Measurements from ENCODE around the gene LMAN1L.

LMAN1L gene

DNA sequence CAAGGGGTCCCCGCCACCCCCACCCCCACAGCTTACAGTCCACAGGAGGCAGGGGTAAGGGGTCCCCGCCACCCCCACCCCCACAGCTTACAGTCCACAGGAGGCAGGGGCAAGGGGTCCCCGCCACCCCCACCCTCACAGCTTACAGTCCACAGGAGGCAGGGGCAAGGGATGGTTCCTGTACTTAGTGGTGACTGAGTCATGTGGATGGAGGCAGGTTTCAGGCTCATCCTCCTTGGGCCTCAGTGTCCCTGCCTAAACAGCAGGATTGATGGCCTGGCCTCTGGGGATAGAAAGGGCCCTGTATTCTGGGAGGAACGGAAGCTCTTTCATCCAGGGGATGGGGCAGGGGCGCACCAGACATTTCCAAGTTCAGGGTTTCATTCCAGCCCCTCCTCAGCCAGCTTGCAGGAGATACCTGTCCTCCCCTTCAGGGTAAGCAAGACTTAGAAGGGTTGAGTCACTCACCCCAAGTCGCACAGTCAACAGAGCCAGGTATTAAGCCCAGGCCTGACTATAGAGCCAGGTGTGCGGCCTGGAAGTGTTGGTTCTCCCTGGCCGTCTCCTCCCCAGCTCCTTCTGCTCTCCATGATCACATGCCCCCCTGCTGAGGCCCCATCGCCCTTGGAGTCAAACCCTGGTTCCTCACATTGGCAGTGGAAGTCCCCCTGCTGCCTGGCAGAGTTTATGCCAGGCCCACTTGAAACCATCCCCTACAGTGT, 18.2 kb upstream of the LMAN1L start:
- no peak for DNase-seq

- DNase-seq, result no peak
Observed at GRCh38 chr15:74794970-74795349, 17.7 kb upstream of the LMAN1L start.

GRCh38 chr15:74795966-74796625, 16.5 kb upstream of the LMAN1L start:
- no peak for DNase-seq

DNA sequence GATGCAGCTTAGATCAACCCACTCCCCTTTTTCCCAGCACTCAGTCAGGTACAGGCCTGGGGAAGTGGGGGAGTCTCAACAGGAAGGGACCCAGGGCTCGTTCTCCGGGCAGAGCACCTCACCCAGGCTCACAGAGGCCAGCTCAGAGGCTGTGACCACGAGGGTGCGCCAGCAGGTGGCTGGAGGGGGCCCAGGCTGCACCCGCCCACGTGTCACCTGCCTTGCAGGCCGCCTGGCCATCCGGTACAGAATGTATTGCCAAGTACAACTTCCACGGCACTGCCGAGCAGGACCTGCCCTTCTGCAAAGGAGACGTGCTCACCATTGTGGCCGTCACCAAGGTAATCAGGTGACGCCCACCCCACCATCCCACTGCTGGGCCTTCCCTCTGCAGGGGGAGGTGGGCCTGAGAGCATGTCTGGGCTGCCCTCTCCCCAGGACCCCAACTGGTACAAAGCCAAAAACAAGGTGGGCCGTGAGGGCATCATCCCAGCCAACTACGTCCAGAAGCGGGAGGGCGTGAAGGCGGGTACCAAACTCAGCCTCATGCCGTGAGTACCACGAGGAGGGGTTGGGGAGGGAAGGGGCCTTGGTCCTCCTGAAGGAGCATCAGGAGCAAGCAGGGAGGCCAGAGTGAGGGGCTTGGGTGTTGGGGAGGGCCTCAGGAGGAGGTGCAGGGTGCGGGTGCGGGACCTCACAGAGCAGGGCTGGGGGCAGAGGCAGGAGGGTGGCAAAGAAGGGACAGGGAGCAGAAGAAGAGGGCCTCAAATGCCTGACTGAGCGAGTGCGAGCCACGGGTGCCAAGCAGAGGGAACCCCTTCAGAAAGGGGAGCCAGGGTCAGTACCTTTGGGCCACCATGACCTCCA, 14.0 kb upstream of the LMAN1L start:
- no peak for DNase-seq

DNA sequence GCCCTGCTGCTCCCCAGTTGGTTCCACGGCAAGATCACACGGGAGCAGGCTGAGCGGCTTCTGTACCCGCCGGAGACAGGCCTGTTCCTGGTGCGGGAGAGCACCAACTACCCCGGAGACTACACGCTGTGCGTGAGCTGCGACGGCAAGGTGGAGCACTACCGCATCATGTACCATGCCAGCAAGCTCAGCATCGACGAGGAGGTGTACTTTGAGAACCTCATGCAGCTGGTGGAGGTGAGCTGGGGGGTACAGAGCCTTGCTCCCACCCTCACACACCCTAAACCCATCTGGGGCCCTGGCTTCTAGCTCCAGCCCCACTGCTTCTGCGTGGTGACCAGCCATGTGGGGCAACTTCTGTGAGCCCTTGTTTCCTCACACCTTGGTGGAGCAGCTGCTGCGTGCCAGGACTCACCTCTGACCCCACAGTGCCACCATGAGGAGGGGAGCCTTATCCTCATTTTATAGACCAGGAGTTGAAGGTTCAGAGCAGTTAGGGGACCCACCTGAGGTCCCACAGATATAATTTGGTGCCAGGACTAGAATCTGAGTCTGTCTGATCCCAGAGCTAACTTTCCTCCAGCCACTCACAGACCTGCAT, 13.3 kb upstream of the LMAN1L start:
- DNase-seq, result no peak

DNA sequence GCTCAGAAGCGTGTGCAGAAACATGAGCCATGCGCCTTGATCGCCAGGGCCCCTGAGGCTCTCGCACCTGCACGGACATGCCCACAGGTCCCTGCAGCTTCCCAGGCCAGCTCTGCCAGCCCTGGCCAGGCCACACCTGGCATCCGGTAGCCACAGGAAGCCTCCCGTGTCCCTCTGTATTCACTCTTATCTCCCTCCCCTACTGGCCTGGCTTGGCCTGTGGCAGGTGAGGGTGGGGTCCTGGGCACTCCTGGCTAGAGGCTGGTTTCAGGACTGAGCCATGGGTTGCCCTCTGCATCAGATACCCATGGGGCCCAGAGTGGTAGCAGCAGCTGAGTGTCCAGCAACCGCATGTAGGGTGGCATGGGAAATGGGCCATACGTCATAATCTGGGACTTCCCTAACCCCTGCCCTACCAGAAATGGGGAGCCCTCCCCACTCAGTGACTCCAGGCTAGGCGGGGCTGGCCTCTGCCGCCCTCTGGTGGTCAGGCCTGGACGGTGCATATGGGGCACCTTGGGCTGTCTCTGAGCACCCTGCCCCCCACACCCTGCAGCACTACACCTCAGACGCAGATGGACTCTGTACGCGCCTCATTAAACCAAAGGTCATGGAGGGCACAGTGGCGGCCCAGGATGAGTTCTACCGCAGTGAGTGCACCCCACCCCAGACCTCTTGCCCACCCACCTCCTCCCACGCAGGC, 12.6 kb upstream of the LMAN1L start:
- peak; percentile 75 for DNase-seq

DNA sequence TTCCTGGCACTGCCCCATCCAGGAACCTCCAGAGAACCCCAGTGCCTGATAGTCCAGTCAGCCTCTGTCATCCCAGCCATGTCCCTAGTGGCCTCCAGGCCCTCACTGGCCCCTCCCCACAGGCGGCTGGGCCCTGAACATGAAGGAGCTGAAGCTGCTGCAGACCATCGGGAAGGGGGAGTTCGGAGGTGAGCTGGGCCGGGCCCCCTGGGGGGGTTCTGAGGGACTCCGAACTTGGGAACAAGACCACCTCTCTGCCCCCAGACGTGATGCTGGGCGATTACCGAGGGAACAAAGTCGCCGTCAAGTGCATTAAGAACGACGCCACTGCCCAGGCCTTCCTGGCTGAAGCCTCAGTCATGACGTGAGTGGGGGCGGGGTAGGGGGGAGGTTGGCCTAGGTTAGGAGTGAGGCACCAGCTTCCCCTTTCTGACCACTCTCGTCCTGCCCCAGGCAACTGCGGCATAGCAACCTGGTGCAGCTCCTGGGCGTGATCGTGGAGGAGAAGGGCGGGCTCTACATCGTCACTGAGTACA, 12.0 kb upstream of the LMAN1L start:
- no peak for DNase-seq

GRCh38 chr15:74801311-74801997, 11.2 kb upstream of the LMAN1L start:
- DNase-seq, result no peak

DNA sequence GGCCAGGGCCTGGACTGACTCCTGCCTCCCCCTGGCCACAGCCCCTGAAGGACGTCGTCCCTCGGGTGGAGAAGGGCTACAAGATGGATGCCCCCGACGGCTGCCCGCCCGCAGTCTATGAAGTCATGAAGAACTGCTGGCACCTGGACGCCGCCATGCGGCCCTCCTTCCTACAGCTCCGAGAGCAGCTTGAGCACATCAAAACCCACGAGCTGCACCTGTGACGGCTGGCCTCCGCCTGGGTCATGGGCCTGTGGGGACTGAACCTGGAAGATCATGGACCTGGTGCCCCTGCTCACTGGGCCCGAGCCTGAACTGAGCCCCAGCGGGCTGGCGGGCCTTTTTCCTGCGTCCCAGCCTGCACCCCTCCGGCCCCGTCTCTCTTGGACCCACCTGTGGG, 10.3 kb upstream of the LMAN1L start:
- no peak for DNase-seq

GRCh38 chr15:74802862-74803447, 9.7 kb upstream of the LMAN1L start:
- no peak for DNase-seq

DNA sequence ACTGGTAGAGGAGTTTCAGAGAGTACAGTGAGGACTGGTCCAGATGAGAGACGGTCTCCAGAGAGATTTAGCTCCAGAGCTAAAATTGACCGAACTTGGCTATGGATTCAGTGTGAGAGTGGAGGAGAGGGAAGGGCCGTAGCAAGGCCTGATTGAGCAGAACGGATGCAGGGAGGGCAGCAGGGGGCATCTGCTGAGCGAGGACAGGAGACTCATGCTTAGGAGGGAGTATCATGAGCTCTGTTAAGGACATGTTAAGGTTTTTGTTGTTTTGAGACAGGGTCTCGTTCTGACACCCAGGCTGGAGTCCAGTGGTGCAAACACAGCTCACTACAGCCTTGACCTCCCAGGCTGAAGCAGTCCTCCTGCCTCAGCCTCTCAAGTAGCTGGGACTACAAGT, 7.7 kb upstream of the LMAN1L start:
- no peak for DNase-seq

DNA sequence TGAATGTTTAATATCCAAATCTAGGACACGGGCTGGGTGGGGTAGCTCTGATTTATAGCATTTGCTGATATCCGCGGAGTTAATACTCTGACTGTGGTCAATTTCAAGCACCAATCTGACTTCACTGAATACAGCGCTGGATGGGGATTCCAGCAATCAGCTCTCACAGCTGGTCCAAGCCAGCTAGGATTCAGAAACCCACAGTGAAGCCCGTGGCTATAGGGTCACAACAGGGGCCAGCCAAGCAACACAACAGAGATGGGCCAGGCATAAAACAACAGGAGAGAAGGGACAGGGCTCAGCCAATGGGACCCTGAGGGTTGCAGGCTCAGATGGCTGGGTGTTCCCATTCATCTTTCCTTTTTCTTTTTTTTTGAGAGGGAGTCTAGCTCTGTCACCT, 5.4 kb upstream of the LMAN1L start:
- no peak for DNase-seq

DNA sequence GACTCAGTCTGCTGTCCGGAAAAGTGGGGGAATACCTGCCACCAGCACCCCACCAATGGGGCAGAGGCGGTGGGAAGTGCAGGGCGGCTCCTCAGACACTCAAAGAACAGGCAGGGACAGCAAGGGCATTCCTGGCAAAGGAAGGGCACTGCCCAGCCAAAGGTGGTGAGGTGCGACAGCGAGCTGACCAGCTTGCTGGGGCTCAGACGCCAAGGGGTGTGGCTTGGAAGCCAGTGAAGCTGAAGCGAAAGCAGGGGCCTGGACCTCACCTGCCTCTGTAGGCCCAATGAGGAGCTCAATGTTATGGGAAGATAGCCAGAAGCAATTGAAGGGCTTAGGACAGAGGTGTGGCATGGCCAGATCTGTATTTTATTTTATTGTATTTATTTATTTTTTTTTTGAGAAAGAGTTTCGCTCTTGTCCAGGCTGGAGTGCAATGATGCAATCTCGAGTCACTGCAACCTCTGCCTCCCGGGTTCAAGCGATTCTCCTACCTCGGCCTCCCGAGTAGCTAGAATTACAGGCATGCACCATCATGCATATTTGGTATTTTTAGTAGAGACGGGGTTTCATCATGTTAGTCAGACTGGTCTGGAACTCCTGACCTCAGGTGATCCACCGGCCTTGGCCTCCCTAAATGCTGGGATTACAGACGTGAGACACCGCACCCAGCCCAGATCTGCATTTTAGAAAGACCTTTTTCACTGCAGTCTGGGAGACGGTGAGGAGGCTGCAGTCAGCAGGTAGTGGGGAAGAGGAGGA, 4.4 kb upstream of the LMAN1L start:
- DNase-seq, result no peak

DNA sequence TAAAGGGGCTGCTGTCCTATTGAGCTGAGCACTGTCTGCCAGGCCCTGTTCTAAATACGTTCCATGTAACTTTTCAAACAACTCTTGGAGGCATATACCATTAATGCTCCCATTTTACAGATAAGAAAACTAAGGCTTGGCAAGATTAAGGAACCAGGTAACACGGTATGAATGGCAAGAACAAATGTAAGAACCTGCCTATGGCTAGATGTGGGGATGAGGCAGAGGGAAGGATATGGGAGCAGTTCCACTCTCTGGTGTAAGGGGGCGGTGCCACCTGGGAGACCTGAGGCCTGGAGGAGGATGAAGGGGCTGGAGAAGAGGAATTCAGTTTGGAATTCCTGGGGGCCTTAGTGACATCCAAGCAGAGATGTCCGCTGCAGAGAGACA, 3.8 kb upstream of the LMAN1L start:
- DNase-seq, result peak; percentile 76

- DNase-seq, result peak; percentile 76
Observed at GRCh38 chr15:74809242-74809641, 3.4 kb upstream of the LMAN1L start.

- DNase-seq, result no peak
Observed at GRCh38 chr15:74809956-74810355, 2.7 kb upstream of the LMAN1L start.

GRCh38 chr15:74815121-74815934, 2.7 kb downstream of the LMAN1L start:
- DNase-seq, result peak; percentile 41

DNA sequence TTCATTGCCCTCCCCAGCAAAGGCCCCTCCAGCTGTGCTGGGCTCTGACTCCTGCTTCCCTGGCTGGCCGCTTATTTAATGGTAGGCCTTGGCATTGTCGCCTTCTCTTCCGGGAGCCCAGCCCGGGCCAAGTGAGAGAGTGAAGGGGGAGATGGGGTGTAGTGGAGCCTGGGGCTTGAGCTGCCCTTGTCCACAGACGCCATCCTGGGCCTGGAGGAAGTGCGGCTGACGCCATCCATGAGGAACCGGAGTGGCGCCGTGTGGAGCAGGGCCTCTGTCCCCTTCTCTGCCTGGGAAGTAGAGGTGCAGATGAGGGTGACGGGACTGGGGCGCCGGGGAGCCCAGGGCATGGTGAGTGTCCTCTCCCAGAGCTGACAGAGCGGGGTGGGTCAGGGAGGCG, 3.3 kb downstream of the LMAN1L start:
- no peak for DNase-seq

- DNase-seq, result no peak
Observed at GRCh38 chr15:74816624-74817369, 4.2 kb downstream of the LMAN1L start.
